CD4-positive, alpha-beta T cell (primary cell): ENCODE data around the gene TMEM126B. TPM values are rescaled to one million over a fixed set of nuclear protein-coding genes. Genes with fewer than 3 reads are reported as not detected.
"Not testable (repeated sequence)": the region's sequence is repeated elsewhere in the genome, so short reads cannot be mapped to it uniquely, and the experiment has no call there.

Experiments
- ATAC-seq: fragments of 200-7000 bp; cut with Tn5 transposase; one replicate; pipeline ENCODE4 v1.10.0; 2022; ENCODE audit warnings: mild to moderate bottlenecking; ENCODE audit not compliant: poor library complexity
- CTCF ChIA-PET: fragments of 350-600 bp; sonication (Branson Sonifier 250); formaldehyde crosslinking; loops from one replicate; lab custom pipeline; 2021; ENCODE audit warnings: antibody characterized with exemption, inconsistent platforms; lab: Charles Lee
- POLR2A ChIA-PET: fragments of 350-600 bp; sonication (Branson Sonifier 250); formaldehyde crosslinking; loops from one replicate; lab custom pipeline; 2021; ENCODE audit warnings: antibody characterized with exemption, inconsistent platforms; lab: Charles Lee
- DNase-seq, 14 experiments: peaks; one replicate each; pipeline ENCODE4 v3.0.0-alpha.2; 2013 to 2020; ENCODE audit warnings: mixed read lengths in 2 of 14
- H3K27ac ChIP-seq, 2 donors: one replicate each; pipeline versions ENCODE4 v1.5.1 to v1.7.0; 2013; ENCODE audit warnings: low read length in 2 of 2, low read depth in 1 of 2, mild to moderate bottlenecking in 1 of 2
- H3K27me3 ChIP-seq, 2 experiments: 1 replicate in 1 of 2; 2 replicates in 1 of 2; pipeline versions ENCODE4 v1.6.1 to v1.7.0; 2013; ENCODE audit warnings: low read length in 2 of 2, control low read depth in 1 of 2, mild to moderate bottlenecking in 1 of 2, moderate library complexity in 1 of 2; ENCODE audit not compliant: insufficient read depth in 2 of 2, control insufficient read depth in 1 of 2
- H3K36me3 ChIP-seq: one replicate; pipeline ENCODE4 v1.6.1; 2013; ENCODE audit warnings: low read length, control low read depth; ENCODE audit not compliant: insufficient read depth
- H3K4me1 ChIP-seq: one replicate; pipeline ENCODE4 v1.6.1; 2013; ENCODE audit warnings: low read length, control low read depth; ENCODE audit not compliant: insufficient read depth
- H3K4me3 ChIP-seq: one replicate; pipeline ENCODE4 v1.5.1; 2013; ENCODE audit warnings: mild to moderate bottlenecking, low read length, moderate library complexity
- H3K9me3 ChIP-seq, 2 experiments: 1 replicate in 1 of 2; 2 replicates in 1 of 2; pipeline versions ENCODE4 v1.6.1 to v1.7.0; 2013; ENCODE audit warnings: low read length in 2 of 2, mild to moderate bottlenecking in 2 of 2, control low read depth in 1 of 2, moderate library complexity in 1 of 2; ENCODE audit not compliant: control insufficient read depth in 1 of 2, insufficient read depth in 1 of 2
- H3K27ac Mint-ChIP-seq: one replicate; pipeline ENCODE4 v1.8.0; 2020; ENCODE audit warnings: mixed read lengths
- H3K27me3 Mint-ChIP-seq: one replicate; pipeline ENCODE4 v1.8.0; 2021; ENCODE audit warnings: mixed read lengths
- H3K36me3 Mint-ChIP-seq: one replicate; pipeline ENCODE4 v1.8.0; 2021; ENCODE audit warnings: low read depth, mixed read lengths
- H3K4me1 Mint-ChIP-seq: one replicate; pipeline ENCODE4 v1.8.0; 2021; ENCODE audit warnings: low read depth, mixed read lengths
- H3K4me3 Mint-ChIP-seq: one replicate; pipeline ENCODE4 v1.8.0; 2020; ENCODE audit warnings: mild to moderate bottlenecking, mixed read lengths
- H3K9me3 Mint-ChIP-seq: one replicate; pipeline ENCODE4 v1.8.0; 2020; ENCODE audit warnings: mixed read lengths
- CTCF ChIP-seq: fragments of 200-600 bp; IDR thresholded peaks from one replicate; pipeline ENCODE4 v1.8.0; 2022; ENCODE audit warnings: antibody characterized with exemption, mild to moderate bottlenecking
- intact Hi-C, 2 experiments: fragments of 100-400 bp; cut with DNase I in 1 of 2; cut with micrococcal nuclease in 1 of 2; formaldehyde crosslinking; loops; one replicate each; pipeline versions ENCODE4 v1.15.1 to v1.9.0; 2023 to 2025; cut with DNase I, micrococcal nuclease
- total RNA-seq, 174 experiments: library from RNA in 2 of 174; stranded (reverse) in 2 of 174; gene quantifications; one replicate each; pipeline ENCODE4 v1.2.3 and lab custom pipeline; 2021 to 2026

TMEM126B gene
- total RNA-seq, 2 experiments from 2014 or later, result 16.3 to 16.8 TPM

- H3K36me3 Mint-ChIP-seq, H3K27ac Mint-ChIP-seq, DNase-seq, CTCF ChIA-PET, H3K27ac ChIP-seq, H3K36me3 ChIP-seq, H3K27me3 Mint-ChIP-seq, H3K4me1 ChIP-seq, H3K9me3 ChIP-seq, intact Hi-C loops, H3K4me1 Mint-ChIP-seq, POLR2A ChIA-PET, H3K4me3 ChIP-seq, H3K27me3 ChIP-seq, H3K9me3 Mint-ChIP-seq, ATAC-seq, H3K4me3 Mint-ChIP-seq: not testable (repeated sequence)
Measured at GRCh38 chr11:85609286-85609685, 19.1 kb upstream of the TMEM126B start.

DNA sequence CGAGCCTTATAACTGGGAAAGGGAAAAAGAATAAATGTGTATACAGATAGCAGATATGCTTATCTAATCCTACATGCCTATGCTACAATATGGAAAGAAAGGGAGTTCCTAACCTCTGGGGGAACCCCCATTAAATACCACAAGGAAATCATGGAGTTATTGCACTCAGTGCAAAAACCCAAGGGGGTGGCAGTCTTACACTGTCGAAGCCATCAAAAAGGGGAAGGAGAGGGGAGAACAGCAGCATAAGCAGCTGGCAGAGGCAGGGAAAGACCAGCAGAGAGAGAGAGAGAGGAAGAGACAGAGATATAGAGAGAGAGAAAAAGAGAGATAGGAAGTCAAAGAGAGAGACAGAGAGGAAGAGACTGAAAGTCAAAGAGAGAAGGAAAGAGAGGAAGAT lies 16.8 kb upstream of the TMEM126B start:
- H3K4me1 ChIP-seq, H3K4me3 Mint-ChIP-seq, intact Hi-C loops, H3K27ac Mint-ChIP-seq, H3K27me3 ChIP-seq, H3K9me3 Mint-ChIP-seq, H3K36me3 ChIP-seq, H3K4me3 ChIP-seq, CTCF ChIA-PET, H3K36me3 Mint-ChIP-seq, DNase-seq, H3K4me1 Mint-ChIP-seq, H3K9me3 ChIP-seq, H3K27ac ChIP-seq, ATAC-seq, POLR2A ChIA-PET, H3K27me3 Mint-ChIP-seq: not testable (repeated sequence)

DNA sequence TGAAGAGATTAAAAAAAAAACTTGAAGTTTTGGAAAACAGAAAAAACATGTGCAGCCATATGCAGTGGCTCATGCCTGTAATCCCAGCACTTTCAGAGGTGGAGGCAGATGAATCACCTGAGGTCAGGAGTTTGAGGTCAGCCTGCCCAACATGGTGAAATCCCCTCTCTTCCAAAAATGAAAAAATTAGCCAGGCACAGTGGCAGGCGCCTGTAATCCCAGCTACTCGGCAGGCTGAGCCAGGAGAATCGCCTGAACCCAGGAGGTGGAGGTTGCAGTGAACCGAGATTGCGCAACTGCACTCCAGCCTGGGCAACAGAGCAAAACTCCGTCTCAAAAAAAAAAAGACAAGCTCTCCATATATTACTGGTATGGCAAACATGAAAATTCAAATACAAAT lies 8.9 kb upstream of the TMEM126B start:
- Histone ChIP-seq H3K27ac (no peak overlapping the region), H3K9me3 (no peaks in the 10 kb centered on the region), H3K4me3 (no peak overlapping the region), H3K36me3 (no peaks in the 10 kb centered on the region), H3K4me1 (no peaks in the 10 kb centered on the region), H3K27me3 (no peaks in the 10 kb centered on the region)
- no peaks in the 10 kb centered on the region for H3K9me3 Mint-ChIP-seq
- intact Hi-C loops, result no loop called here
- no peak for TF ChIP-seq CTCF
- H3K4me3 Mint-ChIP-seq, result no peak overlapping the region
- H3K4me1 Mint-ChIP-seq, result peaks cover 6% of the 10 kb centered on the region
- H3K27me3 Mint-ChIP-seq, result no peaks in the 10 kb centered on the region
- no peak overlapping the region for H3K27ac Mint-ChIP-seq
- H3K36me3 Mint-ChIP-seq, result no peaks in the 10 kb centered on the region
- CTCF ChIA-PET, result no interaction called here
- POLR2A ChIA-PET, result interaction anchor here (0.6 kb wide), 1 partner anchor 44 kb away, joined by 3 read pairs; no protein-coding TSS in a partner anchor
- ATAC-seq, result no peak
- DNase-seq, result no peak

DNA sequence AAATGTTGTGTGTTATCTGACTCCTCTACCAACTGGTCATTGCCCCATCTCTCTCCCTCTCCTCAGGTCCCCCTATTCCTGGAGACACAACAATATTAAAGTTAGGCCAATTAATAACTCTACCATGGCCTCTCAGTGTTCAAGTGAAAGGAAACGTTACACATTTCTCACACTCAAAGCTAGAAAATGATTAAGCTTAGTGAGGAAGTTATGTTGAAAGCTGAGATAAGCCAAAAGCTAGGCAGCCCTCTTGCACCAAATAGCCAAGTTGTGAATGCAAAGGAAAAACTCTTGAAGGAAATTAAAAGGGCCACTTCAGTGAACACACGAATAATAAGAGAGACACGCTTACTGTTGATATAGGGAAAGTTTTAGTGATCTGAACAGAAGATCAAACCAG lies 8.1 kb upstream of the TMEM126B start:
- ChIA-PET CTCF (no interaction called here), POLR2A (interaction anchor here (0.6 kb wide), 1 partner anchor 43 kb away, joined by 3 read pairs; no protein-coding TSS in a partner anchor)
- no peak for DNase-seq

More for the DNA sequence above, 8.1 kb upstream of the TMEM126B start:
- H3K4me3 ChIP-seq, result no peak overlapping the region
- H3K36me3 ChIP-seq, result no peaks in the 10 kb centered on the region
- intact Hi-C loops, result loop anchor here (10.0 kb wide), 3 partner anchors 135 to 1415 kb away; partner anchors contain the start of genes HIKESHI (in 1 of the 2) and TMEM135 (in 1 of the 2)
- Mint-ChIP-seq H3K27me3 (no peaks in the 10 kb centered on the region), H3K9me3 (no peaks in the 10 kb centered on the region), H3K27ac (no peak overlapping the region), H3K36me3 (no peaks in the 10 kb centered on the region), H3K4me1 (peaks cover 11% of the 10 kb centered on the region), H3K4me3 (no peak overlapping the region)
- TF ChIP-seq CTCF, result no peak
- H3K9me3 ChIP-seq, result no peaks in the 10 kb centered on the region
- H3K27me3 ChIP-seq, result no peaks in the 10 kb centered on the region
- H3K27ac ChIP-seq, result no peak overlapping the region
- no peak for ATAC-seq
- no peaks in the 10 kb centered on the region for H3K4me1 ChIP-seq
